Posterior vena cava (tissue), 2 donors: Measurements from ENCODE around the gene KRT39. TPM values are rescaled to one million over a fixed set of nuclear protein-coding genes. Genes with fewer than 3 reads are reported as not detected.
"Not testable (repeated sequence)": the region's sequence is repeated elsewhere in the genome, so short reads cannot be mapped to it uniquely, and the experiment has no call there.

Experiments
- DNase-seq: peaks from one replicate; pipeline ENCODE4 v3.0.0-alpha.2; 2020; ENCODE audit warnings: low spot score
- intact Hi-C, 2 donors: fragments of 100-400 bp; cut with DNase I; formaldehyde crosslinking; loops; one replicate each; pipeline versions ENCODE4 v1.14.1 to v1.14.2; 2022 to 2023
- long read RNA-seq, 2 donors: library from polyadenylated mRNA; unstranded; transcript quantifications; one replicate each; pipeline ENCODE4 v2.0.0, GENCODE V29; 2020 to 2021
- total RNA-seq, 2 donors: library from RNA; stranded (reverse); fragmentation: NEBNext Ultra II Directional; extraction: Animal tissue kit (Norgen Biotek cat#: 25700); gene quantifications; one replicate each; pipeline ENCODE4 v1.2.1, GENCODE V29; 2021
- donor health status: DM: yes; HTN: yes; CAD: no.
- donor health status: DM: yes; HTN: yes; CAD: no.

KRT39 gene
- total RNA-seq: not detected
- long read RNA-seq, donor 1: 0 reads
- long read RNA-seq, donor 2: 0 reads

DNA sequence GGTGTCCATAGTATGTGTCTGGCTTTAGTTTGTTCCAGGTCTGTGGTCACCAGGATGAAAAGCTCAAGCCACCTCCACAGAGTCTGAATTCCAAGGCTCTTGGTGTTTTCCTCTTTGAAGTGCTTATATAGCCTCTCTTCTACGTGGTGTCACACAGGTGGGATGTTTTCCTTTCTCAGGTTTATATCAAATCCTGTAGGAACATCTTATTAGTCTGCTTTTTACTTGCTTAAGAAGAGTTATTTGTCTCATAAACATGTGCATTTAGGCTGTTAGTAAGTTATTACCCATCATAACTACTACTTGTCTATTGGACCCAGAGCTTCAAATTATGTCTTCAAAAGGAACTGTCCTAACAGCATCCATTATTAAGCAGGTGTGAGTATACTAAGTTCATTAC lies at the start of gene KRT39:
Gene KRT39, minus strand, starts transcription at position 101 of the 400 bp plus-strand sequence. Its CDS starts 92 bp downstream, at position 9.
- DNase-seq: no peak
- intact Hi-C loops: no loop called here

DNA sequence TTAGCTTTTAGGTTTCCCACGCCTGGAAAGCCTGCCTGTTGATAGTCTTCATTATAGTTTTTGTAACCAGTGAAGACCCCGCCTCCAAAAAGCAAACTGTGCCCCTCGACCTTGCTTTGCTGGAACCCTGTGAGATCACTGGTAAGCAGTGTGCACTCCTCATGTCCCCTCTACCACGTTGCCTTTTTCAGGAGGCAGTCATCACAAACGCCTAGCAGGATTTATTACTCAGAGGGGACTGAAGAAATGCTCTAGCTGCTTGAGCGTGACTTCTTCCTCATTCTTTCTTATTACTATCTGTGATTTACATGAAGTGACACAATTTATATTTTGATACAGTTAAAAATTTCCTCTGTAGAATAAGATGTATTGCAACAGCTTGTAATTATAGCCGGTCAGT lies 48.7 kb upstream of the KRT39 start:
- no peak for DNase-seq

DNA sequence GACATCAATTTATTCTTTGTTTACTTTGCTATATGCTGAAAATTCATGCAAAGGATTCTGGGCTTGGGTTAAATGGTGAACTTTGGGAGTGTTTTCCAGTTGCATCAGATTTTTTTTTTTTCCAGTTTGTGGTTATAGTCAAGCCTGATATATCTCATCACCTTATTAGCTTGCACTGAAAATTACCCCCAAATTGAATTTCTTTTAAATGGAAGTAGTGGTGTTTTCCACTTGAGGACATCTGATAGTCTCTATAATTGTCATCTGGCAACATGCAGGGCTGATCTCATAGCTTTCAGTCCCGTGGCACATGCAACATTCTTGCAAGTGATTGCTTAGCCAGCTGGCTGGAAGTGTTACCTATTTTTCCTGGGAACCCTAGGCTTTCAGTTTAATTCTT lies 46.9 kb upstream of the KRT39 start:
- DNase-seq: no peak
- intact Hi-C loops: no loop called here

More for the DNA sequence above, 48.7 kb upstream of the KRT39 start:
- intact Hi-C loops: no loop called here

DNA sequence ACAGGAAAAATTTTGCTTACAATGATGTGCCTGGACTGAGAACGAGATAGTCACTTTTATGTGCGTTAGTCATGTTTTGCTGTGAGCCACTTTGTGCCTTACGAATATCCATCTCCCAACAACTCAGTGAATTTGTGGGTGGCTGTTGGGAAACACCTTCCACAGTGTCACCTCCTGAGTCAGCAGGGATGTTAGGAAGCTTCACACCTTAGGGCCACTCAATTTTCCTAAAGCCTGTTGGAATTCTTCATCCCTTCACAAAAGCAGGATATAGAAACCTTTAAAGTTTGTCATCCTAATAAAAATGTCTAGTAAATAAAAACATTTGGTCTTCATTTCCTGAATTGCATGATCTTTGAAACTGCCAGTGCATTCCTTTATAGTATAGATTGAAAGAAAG lies 46.4 kb upstream of the KRT39 start:
- DNase-seq: no peak
- intact Hi-C loops: no loop called here

- intact Hi-C loops: no loop called here
- no peak for DNase-seq
These were observed 45.8 kb upstream of the KRT39 start for GRCh38 chr17:41012326-41013120.

DNA sequence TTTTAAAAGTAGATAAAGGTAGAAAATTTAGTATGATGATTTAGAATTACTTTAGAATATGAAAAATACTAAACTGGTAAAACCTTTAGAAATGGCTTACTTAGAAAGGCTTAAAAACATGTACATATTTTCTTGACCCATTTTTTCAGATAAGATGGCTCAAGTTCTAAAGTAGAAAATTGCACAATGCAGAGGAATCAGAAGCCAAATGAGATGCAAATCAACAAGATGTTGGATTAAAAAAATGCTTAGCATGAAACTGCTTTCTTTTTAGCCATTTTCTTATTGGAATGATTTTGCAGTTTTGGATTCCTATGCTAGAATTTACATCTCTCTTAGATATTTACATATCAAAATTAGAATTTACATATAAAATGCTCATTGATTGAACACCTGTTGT lies 43.7 kb upstream of the KRT39 start:
- intact Hi-C loops: no loop called here
- DNase-seq: no peak

GRCh38 chr17:41009936-41010335 lies 43.2 kb upstream of the KRT39 start:
- no peak for DNase-seq
- intact Hi-C loops: no loop called here

- DNase-seq: no peak
- intact Hi-C loops: no loop called here
These were observed 42.6 kb upstream of the KRT39 start for GRCh38 chr17:41009301-41009760.

- intact Hi-C loops: no loop called here
- no peak for DNase-seq
These were observed 42.1 kb upstream of the KRT39 start, which contains the start of gene KRTAP3-1 for GRCh38 chr17:41008811-41009210. TSS of gene KRTAP3-1 (minus strand) at chr17:41009128. CDS start at chr17:41009074, 54 bp downstream.

GRCh38 chr17:41004397-41004796 lies 37.6 kb upstream of the KRT39 start:
- DNase-seq: no peak
- intact Hi-C loops: no loop called here

DNA sequence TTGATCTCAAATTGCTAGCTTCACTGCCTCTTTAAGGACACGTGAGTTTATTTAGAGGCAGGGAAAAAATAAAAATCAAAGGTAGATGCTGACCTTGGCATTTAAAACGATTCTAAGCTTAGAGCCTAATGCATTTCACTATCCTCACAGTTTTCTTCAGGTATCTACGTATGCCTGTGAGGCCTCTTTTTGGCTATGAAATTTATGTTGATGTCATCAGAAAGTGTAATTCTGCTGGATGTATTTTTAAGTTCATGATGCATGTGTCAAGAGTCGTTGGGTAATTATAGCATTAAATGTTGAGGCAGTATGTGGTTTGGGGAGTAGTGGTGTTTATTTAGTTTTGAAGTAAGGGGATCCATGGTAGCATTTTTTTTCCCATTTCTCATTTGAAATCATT lies 37.2 kb upstream of the KRT39 start:
- DNase-seq: no peak
- intact Hi-C loops: no loop called here

DNA sequence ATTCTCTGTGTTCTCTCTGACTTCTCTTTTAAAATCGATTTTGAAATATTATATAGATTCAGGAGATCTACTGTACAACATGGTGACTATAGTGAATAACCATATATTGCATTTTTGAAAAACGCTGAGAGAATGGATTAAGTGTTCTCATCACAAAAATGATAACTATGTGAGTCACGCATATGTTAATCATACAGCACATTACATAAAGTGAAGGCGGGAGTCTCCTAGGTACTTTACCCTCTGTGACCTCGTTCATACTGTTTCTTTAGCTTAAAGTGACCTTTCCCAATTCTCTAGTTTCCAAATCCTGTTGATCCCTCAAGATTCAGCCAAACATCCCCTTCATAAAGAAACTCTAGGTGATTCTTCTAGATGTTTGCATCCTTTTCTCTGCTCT lies 36.1 kb upstream of the KRT39 start:
- no peak for DNase-seq

GRCh38 chr17:41001795-41002194 lies 35.0 kb upstream of the KRT39 start:
- no peak for DNase-seq
- intact Hi-C loops: no loop called here

More for the DNA sequence above, 36.1 kb upstream of the KRT39 start:
- intact Hi-C loops: no loop called here

DNA sequence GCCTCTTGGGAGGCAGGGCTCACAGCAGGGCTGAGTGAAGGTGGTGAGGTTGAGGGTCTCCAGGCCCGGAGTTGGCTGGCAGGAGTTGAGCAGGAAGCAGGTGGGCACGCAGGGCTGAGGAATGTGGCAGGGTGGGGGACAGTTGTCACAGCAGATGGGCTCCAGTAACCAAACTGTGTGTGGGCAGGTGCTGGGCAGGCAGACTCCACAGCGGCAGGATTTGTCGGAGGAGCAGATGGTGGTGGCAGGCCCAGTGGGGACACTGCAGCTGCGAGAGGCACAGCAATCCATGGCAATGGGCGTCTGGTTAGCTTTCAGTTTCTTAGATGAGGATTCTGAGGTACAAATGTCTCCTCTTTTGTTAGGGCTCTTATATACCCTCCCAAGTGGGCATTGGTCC lies 32.8 kb upstream of the KRT39 start, which contains the start of gene KRTAP3-2:
Gene KRTAP3-2, minus strand, starts transcription at position 344 of the 400 bp plus-strand sequence. Its CDS starts 53 bp downstream, at position 291.
- DNase-seq, intact Hi-C loops: not testable (repeated sequence)

DNA sequence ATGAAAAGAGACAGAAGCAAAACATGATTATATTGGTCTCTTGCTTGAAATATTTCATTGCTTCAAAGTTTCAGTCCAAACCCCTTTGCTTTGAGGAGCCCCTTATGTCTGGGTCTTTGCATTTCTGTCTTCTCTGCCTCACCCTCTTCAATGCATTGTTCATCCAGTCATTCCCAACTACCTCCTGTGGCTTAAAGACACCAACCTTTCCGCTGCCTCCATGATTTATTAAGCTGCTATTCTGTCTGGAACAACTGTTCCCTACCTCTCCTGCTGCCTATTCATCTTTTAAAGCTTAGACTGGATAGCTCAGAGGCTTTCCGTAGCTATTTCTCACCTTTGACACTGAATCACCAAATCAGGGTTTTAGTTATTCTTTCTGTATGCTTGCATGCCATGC lies 30.6 kb upstream of the KRT39 start:
- intact Hi-C loops: no loop called here
- DNase-seq: no peak

- intact Hi-C loops: no loop called here
- DNase-seq: no peak
These were observed 30.1 kb upstream of the KRT39 start for GRCh38 chr17:40996829-40997228.

DNA sequence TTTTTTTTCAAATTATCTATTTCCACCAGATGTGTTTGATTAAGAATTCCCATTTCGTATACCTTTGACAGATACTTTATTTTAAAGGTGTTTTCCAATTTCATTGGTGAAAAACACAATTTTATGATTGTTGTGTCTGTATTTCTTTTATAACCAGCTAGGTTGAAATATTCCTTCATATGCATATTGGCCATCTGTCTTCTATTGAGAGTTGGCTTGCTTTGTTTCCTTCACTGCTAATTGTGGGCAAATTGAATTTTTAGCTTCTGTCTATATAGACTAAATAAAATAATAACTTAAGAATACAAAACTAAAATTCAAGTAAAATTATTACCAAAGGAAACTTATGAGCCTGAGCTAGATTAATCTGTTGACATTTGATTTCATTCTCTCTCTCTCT lies 28.4 kb upstream of the KRT39 start:
- no peak for DNase-seq
- intact Hi-C loops: no loop called here

GRCh38 chr17:40993839-40994238 lies 27.1 kb upstream of the KRT39 start, which contains the start of gene KRTAP3-3:
TSS of gene KRTAP3-3 (minus strand) at chr17:40994164. CDS start at chr17:40994097, 67 bp downstream.
- intact Hi-C loops: no loop called here

GRCh38 chr17:40993084-40993483 lies 26.3 kb upstream of the KRT39 start:
- intact Hi-C loops: no loop called here
- no peak for DNase-seq

More at GRCh38 chr17:40993839-40994238, 27.1 kb upstream of the KRT39 start, which contains the start of gene KRTAP3-3:
- DNase-seq: no peak

DNA sequence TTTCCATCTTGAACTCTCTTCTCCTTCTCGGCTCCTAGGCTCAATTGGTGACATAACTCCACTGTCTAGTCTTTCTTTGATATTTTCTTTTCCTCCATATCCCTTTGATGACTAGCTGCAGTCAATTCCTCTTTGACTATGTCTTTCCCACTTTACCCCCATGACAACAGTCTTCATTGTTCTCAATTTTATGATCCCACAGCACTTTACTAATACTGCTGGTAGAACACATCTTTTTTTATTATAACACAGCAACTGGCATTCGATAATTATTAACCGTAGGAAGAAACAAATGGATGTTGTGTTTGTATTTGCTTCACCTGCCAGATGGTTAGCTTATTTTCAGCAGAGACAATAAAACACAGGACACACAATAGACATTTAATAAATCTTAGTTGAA lies 25.9 kb upstream of the KRT39 start:
- intact Hi-C loops: no loop called here
- DNase-seq: no peak

- DNase-seq: no peak
- intact Hi-C loops: loop anchor here in 1 of 2 donors (10.0 kb wide), 1 partner anchor 338 kb away; no protein-coding TSS in a partner anchor
These were observed 20.2 kb upstream of the KRT39 start for GRCh38 chr17:40986920-40987319.
